Measurements from ENCODE around the gene CYP46A1. TPM values are rescaled to one million over a fixed set of nuclear protein-coding genes. Genes with fewer than 3 reads are reported as not detected.
A peak's percentile ranks its signal among the peaks of the same experiment; 100 is the strongest.

The CYP46A1 gene
- total RNA-seq, 1 donor from 2014 or later: 2.9 TPM

DNA sequence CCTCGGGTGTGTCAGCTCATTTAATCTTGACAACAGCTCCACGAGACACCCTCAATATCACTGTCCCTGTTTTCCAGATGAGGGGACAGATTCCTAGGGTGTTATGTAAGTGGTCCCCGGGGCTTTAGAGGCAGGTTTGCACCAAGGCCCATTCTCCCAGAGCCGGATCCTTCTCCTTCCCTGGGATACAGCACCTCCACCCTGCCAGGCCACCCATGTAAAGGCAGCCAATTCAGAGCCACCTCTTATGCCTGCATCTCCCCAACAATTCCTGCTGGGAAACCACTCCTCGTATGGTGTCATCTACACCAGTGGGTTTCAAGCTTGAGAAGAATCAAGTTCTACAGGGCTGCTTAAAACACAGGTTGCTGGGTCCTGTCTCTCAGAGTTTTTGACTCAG, 4.1 kb upstream of the CYP46A1 start:
- no peaks in the 10 kb centered on the region for H3K36me3 Mint-ChIP-seq (ENCODE audit: insufficient read depth)
- no peak for DNase-seq (ENCODE audit: low spot score, unreplicated experiment)
- H3K9me3 Mint-ChIP-seq (ENCODE audit: low read depth): peaks cover 3% of the 10 kb centered on the region
- H3K4me1 Mint-ChIP-seq (ENCODE audit: low read depth): peaks cover 1% of the 10 kb centered on the region
- H3K27me3 Mint-ChIP-seq: peaks cover 15% of the 10 kb centered on the region
- TF ChIP-seq, protein P1, sequence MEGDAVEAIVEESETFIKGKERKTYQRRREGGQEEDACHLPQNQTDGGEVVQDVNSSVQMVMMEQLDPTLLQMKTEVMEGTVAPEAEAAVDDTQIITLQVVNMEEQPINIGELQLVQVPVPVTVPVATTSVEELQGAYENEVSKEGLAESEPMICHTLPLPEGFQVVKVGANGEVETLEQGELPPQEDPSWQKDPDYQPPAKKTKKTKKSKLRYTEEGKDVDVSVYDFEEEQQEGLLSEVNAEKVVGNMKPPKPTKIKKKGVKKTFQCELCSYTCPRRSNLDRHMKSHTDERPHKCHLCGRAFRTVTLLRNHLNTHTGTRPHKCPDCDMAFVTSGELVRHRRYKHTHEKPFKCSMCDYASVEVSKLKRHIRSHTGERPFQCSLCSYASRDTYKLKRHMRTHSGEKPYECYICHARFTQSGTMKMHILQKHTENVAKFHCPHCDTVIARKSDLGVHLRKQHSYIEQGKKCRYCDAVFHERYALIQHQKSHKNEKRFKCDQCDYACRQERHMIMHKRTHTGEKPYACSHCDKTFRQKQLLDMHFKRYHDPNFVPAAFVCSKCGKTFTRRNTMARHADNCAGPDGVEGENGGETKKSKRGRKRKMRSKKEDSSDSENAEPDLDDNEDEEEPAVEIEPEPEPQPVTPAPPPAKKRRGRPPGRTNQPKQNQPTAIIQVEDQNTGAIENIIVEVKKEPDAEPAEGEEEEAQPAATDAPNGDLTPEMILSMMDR (IDR thresholded peaks at IDR 0.05; ENCODE audit: unreplicated experiment): no peak
- no peak overlapping the region for H3K27ac Mint-ChIP-seq
- H3K4me3 Mint-ChIP-seq (ENCODE audit: low read depth): no peak overlapping the region

DNA sequence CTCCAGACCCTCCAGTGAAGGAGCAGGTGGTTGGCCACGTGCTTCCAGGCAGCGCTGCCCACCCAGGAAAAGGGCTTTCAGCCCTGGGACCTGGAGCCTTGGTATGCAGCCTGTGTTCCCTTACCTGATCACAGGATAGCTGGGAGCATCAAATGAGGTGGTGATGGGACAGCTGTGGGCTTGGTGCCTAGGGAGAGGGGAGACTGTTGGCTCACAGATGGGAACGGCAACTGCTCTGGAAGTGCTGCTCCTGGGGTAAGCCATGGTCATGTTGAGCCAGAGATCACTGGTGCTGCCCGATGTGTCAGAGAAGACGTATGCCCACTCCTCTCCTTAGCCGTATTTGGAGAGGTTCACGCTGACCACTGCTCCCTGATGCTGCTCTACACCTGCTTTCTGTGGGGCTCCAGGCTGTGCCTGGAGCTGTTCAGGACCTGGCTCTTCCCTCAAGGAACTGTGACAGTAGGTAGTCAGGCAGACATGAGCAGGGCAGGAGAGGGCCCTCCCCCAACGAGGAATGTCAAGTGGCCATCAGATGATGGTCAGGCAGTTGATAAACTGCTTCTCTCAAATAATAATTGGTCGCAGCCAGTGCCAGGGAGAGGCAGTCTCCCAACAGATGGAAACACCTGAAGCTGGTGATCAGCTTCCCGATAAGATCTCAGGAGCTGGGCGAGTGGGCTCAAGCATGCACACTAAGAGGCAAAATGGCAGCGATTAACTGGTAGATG, 2.8 kb upstream of the CYP46A1 start:
- Mint-ChIP-seq H3K36me3 (ENCODE audit: insufficient read depth) (no peaks in the 10 kb centered on the region), H3K4me3 (ENCODE audit: low read depth) (peak overlapping the region; percentile 9), H3K27ac (no peak overlapping the region), H3K9me3 (ENCODE audit: low read depth) (peaks cover 3% of the 10 kb centered on the region), H3K4me1 (ENCODE audit: low read depth) (peaks cover 1% of the 10 kb centered on the region), H3K27me3 (peaks cover 25% of the 10 kb centered on the region)
- TF ChIP-seq, protein P1 (IDR thresholded peaks at IDR 0.05; ENCODE audit: unreplicated experiment): no peak
- no peak for DNase-seq (ENCODE audit: low spot score, unreplicated experiment)

DNA sequence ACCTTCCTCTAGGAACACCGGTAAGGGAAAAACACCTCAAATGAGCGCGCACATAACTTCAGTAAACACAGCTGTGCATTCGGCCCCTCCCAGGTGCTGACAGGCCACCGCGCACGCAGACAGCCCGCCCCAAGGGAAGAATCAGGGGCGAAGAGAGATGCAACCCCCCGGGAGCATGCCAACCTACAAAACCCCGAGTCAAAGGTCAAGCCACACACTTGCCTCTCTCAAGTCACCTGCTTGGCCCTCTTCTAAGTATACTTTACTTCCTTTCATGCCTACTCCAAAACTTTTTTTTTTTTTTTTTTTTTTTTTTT, 2.3 kb upstream of the CYP46A1 start:
- Mint-ChIP-seq H3K27ac (no peak overlapping the region), H3K27me3 (peaks cover 30% of the 10 kb centered on the region), H3K36me3 (ENCODE audit: insufficient read depth) (no peaks in the 10 kb centered on the region), H3K4me1 (ENCODE audit: low read depth) (peaks cover 1% of the 10 kb centered on the region), H3K4me3 (ENCODE audit: low read depth) (peak overlapping the region; percentile 9), H3K9me3 (ENCODE audit: low read depth) (peaks cover 3% of the 10 kb centered on the region)
- DNase-seq (ENCODE audit: low spot score, unreplicated experiment): no peak
- TF ChIP-seq, protein P1 (IDR thresholded peaks at IDR 0.05; ENCODE audit: unreplicated experiment): no peak

DNA sequence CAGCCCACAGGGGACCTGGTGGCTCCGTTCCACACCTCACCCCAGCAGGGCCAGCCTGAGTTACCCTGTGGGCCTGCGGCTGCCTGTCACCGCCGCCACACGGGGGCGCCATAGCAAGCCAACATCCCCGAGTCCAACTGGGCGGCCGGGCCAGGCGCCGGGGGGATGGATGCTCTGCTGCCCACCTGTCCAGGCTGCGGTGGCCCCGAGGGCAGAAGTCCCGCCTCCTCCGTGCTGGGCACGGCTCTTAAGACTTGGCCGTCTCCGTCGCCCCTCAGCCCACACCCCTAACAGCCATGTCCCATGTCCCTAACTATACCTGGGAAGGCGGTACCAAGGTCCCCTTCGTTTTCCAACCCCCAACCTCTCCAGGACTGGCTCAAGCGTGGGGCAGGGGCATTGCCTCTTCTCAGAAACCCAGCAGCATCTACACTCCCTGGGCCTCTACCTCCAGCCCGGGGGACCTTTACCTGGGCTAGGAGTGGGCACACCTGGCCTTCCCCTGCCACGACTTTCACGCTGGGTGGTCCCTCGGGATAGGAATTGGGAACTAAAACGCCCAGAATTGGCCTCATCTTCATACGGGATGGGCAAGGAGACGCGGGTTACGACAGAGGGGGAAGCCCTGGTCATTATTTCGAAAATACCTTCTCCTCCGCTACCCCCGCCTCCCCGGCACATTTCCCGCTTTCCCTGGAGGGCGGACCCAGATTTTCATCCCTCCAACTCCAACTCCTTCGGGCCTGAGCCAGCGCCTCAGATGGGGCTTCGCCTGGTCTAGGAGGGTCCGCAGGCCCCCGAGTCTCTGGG, 1.1 kb upstream of the CYP46A1 start:
- H3K9me3 Mint-ChIP-seq (ENCODE audit: low read depth): peaks cover 3% of the 10 kb centered on the region
- H3K27ac Mint-ChIP-seq: peak overlapping the region; percentile 42
- TF ChIP-seq, protein P1 (IDR thresholded peaks at IDR 0.05; ENCODE audit: unreplicated experiment): peak; percentile 95
- peaks cover 1% of the 10 kb centered on the region for H3K4me1 Mint-ChIP-seq (ENCODE audit: low read depth)
- peak overlapping the region; percentile 87 for H3K4me3 Mint-ChIP-seq (ENCODE audit: low read depth)
- H3K36me3 Mint-ChIP-seq (ENCODE audit: insufficient read depth): no peaks in the 10 kb centered on the region
- peaks cover 40% of the 10 kb centered on the region for H3K27me3 Mint-ChIP-seq
- DNase-seq (ENCODE audit: low spot score, unreplicated experiment): peak; percentile 85

DNA sequence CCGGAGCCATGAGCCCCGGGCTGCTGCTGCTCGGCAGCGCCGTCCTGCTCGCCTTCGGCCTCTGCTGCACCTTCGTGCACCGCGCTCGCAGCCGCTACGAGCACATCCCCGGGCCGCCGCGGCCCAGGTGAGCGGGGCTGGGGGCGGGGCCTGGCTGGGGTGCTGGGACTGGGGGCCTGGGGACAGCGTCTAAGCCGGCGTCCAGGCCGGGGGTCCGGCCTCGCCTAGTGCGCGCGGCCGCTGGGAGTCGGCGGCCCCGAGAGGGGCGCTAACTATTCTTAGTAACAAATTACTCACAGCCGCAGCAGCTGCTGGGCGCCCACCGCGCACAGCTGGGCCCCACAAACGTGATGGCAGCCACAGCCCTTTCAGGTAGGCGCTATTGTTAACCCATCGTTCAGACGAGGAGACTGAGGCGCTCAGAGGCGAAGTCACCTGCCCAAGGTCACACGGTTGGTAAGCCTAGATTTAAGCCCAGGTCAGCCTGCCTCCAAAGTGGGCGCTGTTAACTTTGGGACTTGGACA, 374 bp downstream of the CYP46A1 start:
- H3K4me1 Mint-ChIP-seq (ENCODE audit: low read depth): peaks cover 1% of the 10 kb centered on the region
- H3K27me3 Mint-ChIP-seq: peaks cover 37% of the 10 kb centered on the region
- no peak overlapping the region for H3K27ac Mint-ChIP-seq
- peak overlapping the region; percentile 67 for H3K4me3 Mint-ChIP-seq (ENCODE audit: low read depth)
- no peak for DNase-seq (ENCODE audit: low spot score, unreplicated experiment)
- TF ChIP-seq, protein P1 (IDR thresholded peaks at IDR 0.05; ENCODE audit: unreplicated experiment): no peak
- no peaks in the 10 kb centered on the region for H3K9me3 Mint-ChIP-seq (ENCODE audit: low read depth)
- no peaks in the 10 kb centered on the region for H3K36me3 Mint-ChIP-seq (ENCODE audit: insufficient read depth)
